ENCODE data around the gene HOXD3. TPM values are rescaled to one million over a fixed set of nuclear protein-coding genes. Genes with fewer than 3 reads are reported as not detected.

HOXD3 gene
- total RNA-seq, 6 donors from 2014 or later = 0.49 to 0.57 (median 0.49) TPM; not detected in 3

- Histone ChIP-seq H3K27ac (no peak overlapping the region), H3K4me1 (no peaks in the 10 kb centered on the region), H3K27me3 (no peaks in the 10 kb centered on the region), H3K9me3 (peaks cover 0 to 3% (median 0%) of the 10 kb centered on the region in 4 donors), H3K36me3 (no peaks in the 10 kb centered on the region), H3K4me3 (no peak overlapping the region)
- no peak for DNase-seq
- ATAC-seq (ENCODE audit: low FRiP score in 2 of 2) = no peak
- 73 to 79% methylated on average over 2 of the region's 2 CpGs for whole genome bisulfite sequencing, 2 donors
- no peak for TF ChIP-seq POLR2AphosphoS5 (IDR thresholded peaks at IDR 0.05)
- TF ChIP-seq EP300 (IDR thresholded peaks at IDR 0.05) = no peak
- TF ChIP-seq POLR2A (IDR thresholded peaks at IDR 0.05) = no peak
- TF ChIP-seq CTCF (IDR thresholded peaks at IDR 0.05) = no peak
These were observed 49.6 kb downstream of the HOXD3 start for GRCh38 chr2:176206682-176207081.

GRCh38 chr2:176211110-176211509 lies 54.0 kb downstream of the HOXD3 start:
- Histone ChIP-seq H3K4me1 (no peaks in the 10 kb centered on the region), H3K4me3 (no peak overlapping the region), H3K36me3 (no peaks in the 10 kb centered on the region), H3K27ac (no peak overlapping the region), H3K9me3 (no peaks in the 10 kb centered on the region), H3K27me3 (no peaks in the 10 kb centered on the region)
- DNase-seq (no peak), ATAC-seq (ENCODE audit: low FRiP score in 2 of 2) (no peak)
- TF ChIP-seq POLR2AphosphoS5 (IDR thresholded peaks at IDR 0.05) (no peak), CTCF (IDR thresholded peaks at IDR 0.05) (no peak), POLR2A (IDR thresholded peaks at IDR 0.05) (no peak), EP300 (IDR thresholded peaks at IDR 0.05) (no peak)
- WGBS, 2 donors = 40 to 80% methylated on average over 1 of the region's 1 CpG

- no peaks in the 10 kb centered on the region for H3K36me3 ChIP-seq
- ATAC-seq (ENCODE audit: low FRiP score in 2 of 2) (no peak), DNase-seq (no peak)
- no peaks in the 10 kb centered on the region for H3K9me3 ChIP-seq
- TF ChIP-seq CTCF (IDR thresholded peaks at IDR 0.05) (no peak), POLR2A (IDR thresholded peaks at IDR 0.05) (no peak), EP300 (IDR thresholded peaks at IDR 0.05) (no peak), POLR2AphosphoS5 (IDR thresholded peaks at IDR 0.05) (no peak)
- no peaks in the 10 kb centered on the region for H3K4me1 ChIP-seq
- H3K27me3 ChIP-seq = no peaks in the 10 kb centered on the region
- no peak overlapping the region for H3K4me3 ChIP-seq
- H3K27ac ChIP-seq = no peak overlapping the region
These were observed 55.2 kb downstream of the HOXD3 start for GRCh38 chr2:176212276-176212675.

- Histone ChIP-seq H3K4me3 (no peak overlapping the region), H3K27ac (no peak overlapping the region), H3K4me1 (no peaks in the 10 kb centered on the region), H3K9me3 (no peaks in the 10 kb centered on the region), H3K27me3 (no peaks in the 10 kb centered on the region), H3K36me3 (no peaks in the 10 kb centered on the region)
- DNase-seq (no peak), ATAC-seq (ENCODE audit: low FRiP score in 2 of 2) (no peak)
- no peak for TF ChIP-seq POLR2A (IDR thresholded peaks at IDR 0.05)
- no peak for TF ChIP-seq EP300 (IDR thresholded peaks at IDR 0.05)
- no peak for TF ChIP-seq POLR2AphosphoS5 (IDR thresholded peaks at IDR 0.05)
- no peak for TF ChIP-seq CTCF (IDR thresholded peaks at IDR 0.05)
- WGBS, 2 donors = 34 to 42% methylated on average over 1 of the region's 1 CpG
These were observed 56.3 kb downstream of the HOXD3 start for GRCh38 chr2:176213406-176213805.

Small RNA genes lying within 50 kb of the gene (small RNA-seq; reads per million reads assigned to genes)
- gene MIR10B = 8,609 to 19,343 (median 10,268) reads per million in 4 donors

Other genes with a start within 250 kb of the HOXD3 start
- gene LNPK, start 155.0 kb upstream of the HOXD3 start, total RNA-seq = 10 to 100 TPM in 5 of 6 donors, 1 to 10 TPM in 1; 8.4 to 28.0 (median 18.3) TPM
- gene EVX2, start 73.3 kb upstream of the HOXD3 start, total RNA-seq = not detected
- gene HOXD13, start 64.6 kb upstream of the HOXD3 start, total RNA-seq = not detected
- not detected for gene HOXD12, start 57.5 kb upstream of the HOXD3 start, total RNA-seq
- gene HOXD11, start 50.0 kb upstream of the HOXD3 start, total RNA-seq = not detected
- under 1 TPM in 2 of 6 donors, not detected in 4; 0.47 to 0.55 TPM for gene HOXD10, start 40.5 kb upstream of the HOXD3 start, total RNA-seq
- gene HOXD9, start 34.6 kb upstream of the HOXD3 start, total RNA-seq = 1 to 10 TPM in 1 of 6 donors, under 1 TPM in 1, not detected in 4; 0.40 to 1.2 TPM
- 1 to 10 TPM in 1 of 6 donors, under 1 TPM in 4, not detected in 1; 0.43 to 2.3 (median 0.74) TPM for gene HOXD8, start 27.6 kb upstream of the HOXD3 start, total RNA-seq
- under 1 TPM in 2 of 6 donors, not detected in 4; 0.79 to 0.81 TPM for gene HOXD4, start 5.8 kb upstream of the HOXD3 start, total RNA-seq
- 1 to 10 TPM; 1.0 to 7.2 (median 3.6) TPM for gene HOXD1, start 31.4 kb downstream of the HOXD3 start, total RNA-seq
- 10 to 100 TPM; 17.4 to 31.4 (median 20.7) TPM for gene MTX2, start 112.1 kb downstream of the HOXD3 start, total RNA-seq

Measured in upper lobe of left lung (tissue), 6 donors.